HCT116 (cell line): ENCODE data around the gene TRMT10B. TPM values are rescaled to one million over a fixed set of nuclear protein-coding genes. Genes with fewer than 3 reads are reported as not detected.

ENCODE experiments used
- ATAC-seq: fragments of 200-7000 bp; cut with Tn5 transposase; 2 replicates; pipeline ENCODE4 v1.9.1; 2020; ENCODE audit warnings: mild to moderate bottlenecking, moderate library complexity
- BruUV-seq: library from RNA; stranded (reverse); fragments of 400-500 nt; replicated peaks from 2 replicates; lab custom pipeline; 2021; lab: Mats Ljungman, UMichigan
- CTCF ChIA-PET: fragments of 300-600 bp; sonication (Branson Sonifier 250); formaldehyde crosslinking; loops from one replicate; lab custom pipeline; 2021; ENCODE audit warnings: antibody characterized with exemption; lab: Charles Lee
- POLR2A ChIA-PET: fragments of 300-600, 350-600 bp; sonication (Branson Sonifier 250); formaldehyde crosslinking; loops from one replicate; lab custom pipeline; 2021; ENCODE audit warnings: antibody characterized with exemption; lab: Charles Lee
- RAD21 ChIA-PET, 2 experiments: fragments of 300-600 bp; sonication (Branson Sonifier 250); formaldehyde crosslinking; loops; one replicate each; lab custom pipeline; 2023; ENCODE audit warnings: low total read pairs in 2 of 2; ENCODE audit not compliant: uncharacterized antibody in 2 of 2, unreplicated experiment in 2 of 2, low non-redundant PET in 1 of 2; lab: Charles Lee
- DNase-seq: peaks from one replicate; pipeline ENCODE4 v3.0.0-alpha.2; 2010; ENCODE audit warnings: low read depth, low spot score
- H2AFZ ChIP-seq: fragments of 200-600 bp; shearing (Covaris generic), sonication (generic); 2 replicates; pipeline ENCODE4 v1.6.1; 2017; ENCODE audit warnings: low read depth, mixed run types, mixed read lengths, antibody characterized with exemption, low read length; ENCODE audit not compliant: poor library complexity, severe bottlenecking
- H3K27ac ChIP-seq: 2 replicates; pipeline ENCODE4 v1.5.1; 2012; ENCODE audit warnings: low read depth, low read length
- H3K27me3 ChIP-seq: fragments of 200-600 bp; sonication (generic); 2 replicates; pipeline ENCODE4 v1.6.1; 2016; ENCODE audit warnings: mixed run types, low read length, mixed read lengths; ENCODE audit not compliant: insufficient read depth
- H3K36me3 ChIP-seq, 2 experiments: fragments of 200-500 bp in 1 of 2; fragments of 200-600 bp in 1 of 2; sonication (Bioruptor generic) in 1 of 2; sonication (generic) in 1 of 2; 2 replicates each; pipeline versions ENCODE4 v1.5.1 to v1.6.1; 2014 to 2016; ENCODE audit warnings: low read length in 2 of 2, inconsistent platforms in 1 of 2, mixed read lengths in 1 of 2, mixed run types in 1 of 2; ENCODE audit not compliant: insufficient read depth in 2 of 2, control insufficient read depth in 1 of 2
- H3K4me1 ChIP-seq, 2 experiments: fragments of 200-600 bp in 1 of 2; sonication (generic) in 1 of 2; 2 replicates each; pipeline versions ENCODE4 v1.5.1 to v1.6.1; 2012 to 2017; ENCODE audit warnings: low read length in 2 of 2, inconsistent platforms in 1 of 2, mild to moderate bottlenecking in 1 of 2, mixed read lengths in 1 of 2, mixed run types in 1 of 2, moderate library complexity in 1 of 2; ENCODE audit not compliant: insufficient read depth in 2 of 2, control insufficient read depth in 1 of 2
- H3K4me2 ChIP-seq: fragments of 200-600 bp; sonication (generic); 2 replicates; pipeline ENCODE4 v1.6.1; 2017; ENCODE audit warnings: mixed run types, low read length, mixed read lengths
- H3K4me3 ChIP-seq, 2 experiments: fragments of 200-600 bp in 1 of 2; sonication (generic) in 1 of 2; replicated peaks in 1 of 2; 2 replicates each; pipeline ENCODE4 v1.5.1; 2011 to 2016; ENCODE audit warnings: low read length in 2 of 2, control low read depth in 1 of 2, low read depth in 1 of 2, mild to moderate bottlenecking in 1 of 2, mixed read lengths in 1 of 2, mixed run types in 1 of 2
- H3K79me2 ChIP-seq: fragments of 200-600 bp; sonication (generic); 2 replicates; pipeline ENCODE4 v1.6.1; 2017; ENCODE audit warnings: mild to moderate bottlenecking, mixed run types, low read length, moderate library complexity, mixed read lengths; ENCODE audit not compliant: insufficient read depth
- H3K9ac ChIP-seq: fragments of 200-600 bp; sonication (generic); 2 replicates; pipeline ENCODE4 v1.6.1; 2016; ENCODE audit warnings: low read length, mixed read lengths
- H3K9me2 ChIP-seq: fragments of 200-600 bp; sonication (generic), shearing (Covaris generic); 2 replicates; pipeline ENCODE4 v1.6.1; 2017; ENCODE audit warnings: mixed run types, mild to moderate bottlenecking, moderate library complexity; ENCODE audit not compliant: insufficient read depth
- H3K9me3 ChIP-seq, 2 experiments: fragments of 200-500 bp in 1 of 2; fragments of 200-600 bp in 1 of 2; sonication (Bioruptor generic) in 1 of 2; sonication (generic) in 1 of 2; 2 replicates each; pipeline ENCODE4 v1.6.1; 2014 to 2017; ENCODE audit warnings: low read length in 2 of 2, mixed read lengths in 2 of 2, inconsistent platforms in 1 of 2, low read depth in 1 of 2, mild to moderate bottlenecking in 1 of 2, mixed run types in 1 of 2, moderate library complexity in 1 of 2; ENCODE audit not compliant: control insufficient read depth in 1 of 2, insufficient read depth in 1 of 2
- H4K20me1 ChIP-seq: fragments of 200-600 bp; sonication (generic), shearing (Covaris generic); 2 replicates; pipeline ENCODE4 v1.6.1; 2017; ENCODE audit warnings: mixed run types, mild to moderate bottlenecking, moderate library complexity; ENCODE audit not compliant: insufficient read depth
- EZH2phosphoT487 ChIP-seq: fragments of 200-600 bp; IDR thresholded peaks from 2 replicates; pipeline ENCODE4 v1.6.1; 2018; ENCODE audit warnings: antibody characterized with exemption, borderline replicate concordance
- FOSL1 ChIP-seq: IDR thresholded peaks from 2 replicates; pipeline ENCODE4 v1.6.1; 2012; ENCODE audit warnings: low read depth
- JUND ChIP-seq: IDR thresholded peaks from 2 replicates; pipeline ENCODE4 v1.6.1; 2012
- POLR2A ChIP-seq: IDR thresholded peaks from 2 replicates; pipeline ENCODE4 v1.7.0; 2011; ENCODE audit warnings: borderline replicate concordance; ENCODE audit not compliant: insufficient read depth, insufficient read length; ENCODE audit errors: extremely low read depth
- SP1 ChIP-seq: IDR thresholded peaks from 2 replicates; pipeline ENCODE4 v1.6.1; 2012; ENCODE audit warnings: low read depth
- SRF ChIP-seq: IDR thresholded peaks from 2 replicates; pipeline ENCODE4 v1.6.1; 2012; ENCODE audit warnings: low read depth
- ZNF274 ChIP-seq: fragments of 200-500 bp; sonication (Bioruptor generic); IDR thresholded peaks from 2 replicates; pipeline ENCODE4 v1.6.1; 2014; ENCODE audit warnings: mild to moderate bottlenecking, low read depth, low read length, inconsistent platforms
- intact Hi-C: fragments of 100-400 bp; cut with micrococcal nuclease; formaldehyde crosslinking; loops from 2 replicates; pipeline ENCODE4 v1.10.0; 2022
- total RNA-seq: library from RNA; stranded (reverse); gene quantifications from one replicate; pipeline ENCODE4 v1.2.1, GENCODE V29; 2021; ENCODE audit not compliant: unreplicated experiment
- TF ChIP-seq, protein P1 (sequence below): IDR thresholded peaks from 2 replicates; pipeline ENCODE4 v1.6.1; 2012; ENCODE audit warnings: low read depth
- TF ChIP-seq, protein P2 (sequence below), 3 experiments: fragments of 200-600 bp in 1 of 3; sonication (generic) in 1 of 3; IDR thresholded peaks in 2 of 3; conservative IDR thresholded peaks in 1 of 3; 2 replicates each; pipeline ENCODE4 v1.5.1; 2012 to 2017; ENCODE audit warnings: low read depth in 2 of 3, low read length in 2 of 3, antibody characterized with exemption in 1 of 3, borderline replicate concordance in 1 of 3, control low read depth in 1 of 3, mild to moderate bottlenecking in 1 of 3, mixed read lengths in 1 of 3, mixed run types in 1 of 3, moderate library complexity in 1 of 3; ENCODE audit not compliant: insufficient read depth in 1 of 3

Gene TRMT10B
- total RNA-seq, 1 experiment from 2014 or later = 5.5 TPM

DNA sequence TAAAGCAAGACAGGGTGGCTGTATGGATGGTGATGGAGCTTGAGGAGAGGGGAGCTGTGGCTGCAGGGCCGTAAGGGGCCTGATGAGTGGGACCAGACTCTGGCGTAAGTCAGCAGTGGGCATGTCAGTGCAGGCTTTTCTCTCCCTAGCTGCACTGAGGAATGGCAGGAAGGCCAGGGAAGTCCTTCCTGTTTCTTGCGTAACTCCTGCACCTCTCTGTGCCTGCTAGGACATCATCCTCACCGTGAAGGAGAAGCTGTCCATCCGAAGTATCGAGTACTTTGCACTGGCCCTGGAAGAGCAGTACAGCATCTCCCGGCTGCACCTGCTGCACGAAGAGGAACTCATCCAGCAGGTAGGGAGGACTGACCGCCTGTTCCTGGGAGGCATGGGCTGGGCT is 24.1 kb upstream of the TRMT10B start:
- no peaks in the 10 kb centered on the region for H4K20me1 ChIP-seq
- ChIA-PET POLR2A (no interaction called here), CTCF (no interaction called here), RAD21 (no interaction called here)
- H3K9me2 ChIP-seq = no peaks in the 10 kb centered on the region
- ATAC-seq = no peak
- H3K4me2 ChIP-seq = no peak overlapping the region
- no peaks in the 10 kb centered on the region for H3K4me1 ChIP-seq
- no peaks in the 10 kb centered on the region for H3K9me3 ChIP-seq
- H3K4me3 ChIP-seq = no peak overlapping the region
- no TSS peak for BruUV-seq
- TF ChIP-seq ZNF274 (no peak), SRF (no peak), EZH2phosphoT487 (no peak), FOSL1 (no peak), SP1 (no peak), JUND (no peak), POLR2A (no peak)
- TF ChIP-seq, protein P1, sequence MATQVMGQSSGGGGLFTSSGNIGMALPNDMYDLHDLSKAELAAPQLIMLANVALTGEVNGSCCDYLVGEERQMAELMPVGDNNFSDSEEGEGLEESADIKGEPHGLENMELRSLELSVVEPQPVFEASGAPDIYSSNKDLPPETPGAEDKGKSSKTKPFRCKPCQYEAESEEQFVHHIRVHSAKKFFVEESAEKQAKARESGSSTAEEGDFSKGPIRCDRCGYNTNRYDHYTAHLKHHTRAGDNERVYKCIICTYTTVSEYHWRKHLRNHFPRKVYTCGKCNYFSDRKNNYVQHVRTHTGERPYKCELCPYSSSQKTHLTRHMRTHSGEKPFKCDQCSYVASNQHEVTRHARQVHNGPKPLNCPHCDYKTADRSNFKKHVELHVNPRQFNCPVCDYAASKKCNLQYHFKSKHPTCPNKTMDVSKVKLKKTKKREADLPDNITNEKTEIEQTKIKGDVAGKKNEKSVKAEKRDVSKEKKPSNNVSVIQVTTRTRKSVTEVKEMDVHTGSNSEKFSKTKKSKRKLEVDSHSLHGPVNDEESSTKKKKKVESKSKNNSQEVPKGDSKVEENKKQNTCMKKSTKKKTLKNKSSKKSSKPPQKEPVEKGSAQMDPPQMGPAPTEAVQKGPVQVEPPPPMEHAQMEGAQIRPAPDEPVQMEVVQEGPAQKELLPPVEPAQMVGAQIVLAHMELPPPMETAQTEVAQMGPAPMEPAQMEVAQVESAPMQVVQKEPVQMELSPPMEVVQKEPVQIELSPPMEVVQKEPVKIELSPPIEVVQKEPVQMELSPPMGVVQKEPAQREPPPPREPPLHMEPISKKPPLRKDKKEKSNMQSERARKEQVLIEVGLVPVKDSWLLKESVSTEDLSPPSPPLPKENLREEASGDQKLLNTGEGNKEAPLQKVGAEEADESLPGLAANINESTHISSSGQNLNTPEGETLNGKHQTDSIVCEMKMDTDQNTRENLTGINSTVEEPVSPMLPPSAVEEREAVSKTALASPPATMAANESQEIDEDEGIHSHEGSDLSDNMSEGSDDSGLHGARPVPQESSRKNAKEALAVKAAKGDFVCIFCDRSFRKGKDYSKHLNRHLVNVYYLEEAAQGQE = no peak
- TF ChIP-seq, protein P2, sequence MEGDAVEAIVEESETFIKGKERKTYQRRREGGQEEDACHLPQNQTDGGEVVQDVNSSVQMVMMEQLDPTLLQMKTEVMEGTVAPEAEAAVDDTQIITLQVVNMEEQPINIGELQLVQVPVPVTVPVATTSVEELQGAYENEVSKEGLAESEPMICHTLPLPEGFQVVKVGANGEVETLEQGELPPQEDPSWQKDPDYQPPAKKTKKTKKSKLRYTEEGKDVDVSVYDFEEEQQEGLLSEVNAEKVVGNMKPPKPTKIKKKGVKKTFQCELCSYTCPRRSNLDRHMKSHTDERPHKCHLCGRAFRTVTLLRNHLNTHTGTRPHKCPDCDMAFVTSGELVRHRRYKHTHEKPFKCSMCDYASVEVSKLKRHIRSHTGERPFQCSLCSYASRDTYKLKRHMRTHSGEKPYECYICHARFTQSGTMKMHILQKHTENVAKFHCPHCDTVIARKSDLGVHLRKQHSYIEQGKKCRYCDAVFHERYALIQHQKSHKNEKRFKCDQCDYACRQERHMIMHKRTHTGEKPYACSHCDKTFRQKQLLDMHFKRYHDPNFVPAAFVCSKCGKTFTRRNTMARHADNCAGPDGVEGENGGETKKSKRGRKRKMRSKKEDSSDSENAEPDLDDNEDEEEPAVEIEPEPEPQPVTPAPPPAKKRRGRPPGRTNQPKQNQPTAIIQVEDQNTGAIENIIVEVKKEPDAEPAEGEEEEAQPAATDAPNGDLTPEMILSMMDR (IDR thresholded peaks at IDR 0.05 in 2 of 3, conservative IDR thresholded peaks at IDR 0.05 in 1 of 3; ENCODE audit: borderline replicate concordance in 1 of 3, insufficient read depth in 1 of 3, low read depth in 2 of 3, low read length in 2 of 3) = no peak
- TF ChIP-seq, all 23 proteins: peak for 0
- intact Hi-C loops = no loop called here
- Histone ChIP-seq H2AFZ (no peak overlapping the region), H3K36me3 (no peaks in the 10 kb centered on the region), H3K9ac (no peak overlapping the region), H3K79me2 (no peaks in the 10 kb centered on the region), H3K27me3 (peaks cover 22% of the 10 kb centered on the region), H3K27ac (no peak overlapping the region)
- DNase-seq = no peak
